Muscle layer of colon (tissue), 2 donors: ENCODE measurements around the gene SLC7A6OS.

ENCODE experiments used
- H3K27ac ChIP-seq: one replicate; pipeline ENCODE4 v1.7.0; 2013; ENCODE audit warnings: low read depth, mild to moderate bottlenecking, low read length, moderate library complexity
- H3K27me3 ChIP-seq, 2 donors: one replicate each; pipeline ENCODE4 v1.7.0; 2013; ENCODE audit warnings: low read length in 2 of 2, mild to moderate bottlenecking in 2 of 2; ENCODE audit not compliant: insufficient read depth in 2 of 2, control insufficient read depth in 1 of 2
- H3K36me3 ChIP-seq: one replicate; pipeline ENCODE4 v1.7.0; 2013; ENCODE audit warnings: mild to moderate bottlenecking, low read length; ENCODE audit not compliant: insufficient read depth
- H3K4me1 ChIP-seq: one replicate; pipeline ENCODE4 v1.7.0; 2013; ENCODE audit warnings: mild to moderate bottlenecking, low read length; ENCODE audit not compliant: insufficient read depth
- H3K4me3 ChIP-seq, 2 donors: one replicate each; pipeline ENCODE4 v1.7.0; 2013; ENCODE audit warnings: low read length in 2 of 2, low read depth in 1 of 2, mild to moderate bottlenecking in 1 of 2, moderate library complexity in 1 of 2
- H3K9ac ChIP-seq: one replicate; pipeline ENCODE4 v1.7.0; 2013; ENCODE audit warnings: low read length
- H3K9me3 ChIP-seq: one replicate; pipeline ENCODE4 v1.7.0; 2013; ENCODE audit warnings: mild to moderate bottlenecking, low read length
- donor health status: abdominal sarcoma.
- donor health status: Adenocarcinoma of cecum.

Gene SLC7A6OS

DNA sequence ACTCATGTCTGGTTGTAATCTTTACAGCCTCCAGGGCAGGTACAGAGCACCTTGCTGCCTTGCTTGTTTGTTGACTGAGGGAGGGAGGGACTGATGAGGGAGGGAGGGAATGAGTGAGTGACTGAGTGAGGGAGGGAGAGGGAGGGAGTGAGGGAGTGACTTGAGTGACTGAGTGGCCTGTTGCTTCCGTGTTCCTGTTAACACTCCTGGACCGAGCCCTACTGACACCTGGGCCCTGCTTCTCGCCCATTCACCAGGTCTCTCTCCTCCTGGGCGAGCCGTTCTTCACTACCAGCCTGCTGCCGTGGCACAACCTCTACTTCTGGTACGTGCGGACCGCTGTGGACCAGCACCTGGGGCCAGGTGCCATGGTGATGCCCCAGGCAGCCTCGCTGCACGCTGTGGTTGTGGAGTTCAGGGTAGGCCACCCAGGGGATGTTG lies 41.3 kb upstream of the SLC7A6OS start:
- H3K36me3 ChIP-seq = peaks cover 82% of the 10 kb centered on the region
- H3K4me1 ChIP-seq = no peaks in the 10 kb centered on the region
- H3K9me3 ChIP-seq = no peaks in the 10 kb centered on the region
- no peak overlapping the region for H3K27ac ChIP-seq
- H3K9ac ChIP-seq = no peak overlapping the region
- H3K4me3 ChIP-seq = no peak overlapping the region
- H3K27me3 ChIP-seq = no peaks in the 10 kb centered on the region

DNA sequence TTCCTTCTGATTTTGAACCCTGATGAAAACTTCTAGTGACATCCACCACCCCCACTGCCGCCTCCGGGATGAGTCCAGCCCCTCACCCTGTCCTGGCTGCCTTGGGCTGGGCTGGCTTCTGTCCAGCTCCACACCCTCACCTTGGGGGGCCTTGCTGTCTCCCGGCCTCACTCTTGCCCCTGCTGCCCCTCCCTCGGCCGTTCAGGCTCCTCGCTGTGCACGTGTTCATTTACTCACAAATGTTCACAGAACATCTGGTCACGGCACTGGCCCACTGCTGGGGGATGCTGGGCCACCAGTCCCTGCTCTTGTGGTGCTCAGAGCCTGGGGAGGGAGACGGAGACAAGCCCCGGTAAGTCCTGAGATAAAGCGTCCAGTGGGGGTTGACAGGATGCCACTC lies 40.7 kb upstream of the SLC7A6OS start:
- H3K9ac ChIP-seq = no peak overlapping the region
- H3K4me3 ChIP-seq = no peak overlapping the region
- no peak overlapping the region for H3K27ac ChIP-seq
- no peaks in the 10 kb centered on the region for H3K4me1 ChIP-seq
- no peaks in the 10 kb centered on the region for H3K9me3 ChIP-seq
- peaks cover 82% of the 10 kb centered on the region for H3K36me3 ChIP-seq
- H3K27me3 ChIP-seq = no peaks in the 10 kb centered on the region

DNA sequence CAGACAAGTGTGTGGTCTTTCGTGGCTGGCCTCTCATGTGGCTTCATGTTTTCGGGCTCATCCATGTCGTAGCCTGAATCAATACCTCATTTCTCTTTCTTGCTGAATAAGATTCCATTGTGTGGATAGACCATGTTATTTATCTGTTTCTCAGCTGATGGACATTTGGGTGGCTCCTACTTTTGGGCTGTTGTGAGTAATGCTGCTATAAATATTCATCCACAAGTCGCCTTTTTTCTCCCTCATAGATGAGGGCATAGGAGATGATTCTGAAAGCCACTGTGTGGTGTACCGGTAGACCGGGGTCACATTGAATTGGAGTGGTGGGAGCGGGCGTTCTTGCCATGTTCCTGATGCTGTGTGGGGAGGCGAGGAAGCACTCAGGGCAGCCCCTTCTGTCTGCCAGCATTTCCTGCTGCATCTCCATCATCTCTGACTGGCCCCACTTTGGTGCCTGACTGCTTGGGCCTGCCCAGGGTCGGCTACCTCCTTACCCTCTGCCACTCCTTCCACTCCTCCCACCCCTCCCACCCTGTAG lies 40.1 kb upstream of the SLC7A6OS start:
- Histone ChIP-seq H3K9me3 (no peaks in the 10 kb centered on the region), H3K9ac (no peak overlapping the region), H3K36me3 (peaks cover 83% of the 10 kb centered on the region), H3K4me3 (no peak overlapping the region), H3K4me1 (no peaks in the 10 kb centered on the region), H3K27me3 (no peaks in the 10 kb centered on the region), H3K27ac (no peak overlapping the region)

DNA sequence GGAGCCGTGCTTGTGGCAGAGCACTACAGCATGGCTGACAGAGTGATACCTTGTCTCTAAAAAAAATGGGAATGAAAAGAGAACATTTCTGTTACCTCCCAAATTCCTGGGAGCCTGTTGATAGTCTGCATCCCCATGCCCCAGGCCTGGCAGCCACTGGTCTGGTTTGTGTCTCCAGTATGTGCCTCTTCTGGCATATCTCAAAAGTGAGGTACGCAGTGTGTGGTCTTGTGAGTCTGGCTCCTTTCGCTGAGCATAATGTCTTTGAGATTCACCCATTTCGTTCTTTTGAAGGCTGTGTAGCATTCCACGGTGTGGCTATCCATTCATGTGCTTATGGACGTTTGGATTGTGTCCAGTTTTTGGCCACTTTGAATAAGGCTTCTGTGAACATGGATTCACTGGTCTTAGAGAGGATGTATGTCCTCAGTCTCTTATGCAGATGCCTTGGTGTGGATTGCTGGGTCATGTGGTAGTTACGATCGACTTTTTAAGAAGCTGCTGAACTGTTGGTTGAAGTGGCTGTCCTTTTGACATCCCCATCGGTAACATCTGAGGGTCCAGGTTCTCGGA lies 39.2 kb upstream of the SLC7A6OS start:
- H3K4me1 ChIP-seq = no peaks in the 10 kb centered on the region
- no peak overlapping the region for H3K4me3 ChIP-seq
- no peak overlapping the region for H3K27ac ChIP-seq
- peaks cover 83% of the 10 kb centered on the region for H3K36me3 ChIP-seq
- no peaks in the 10 kb centered on the region for H3K9me3 ChIP-seq
- H3K27me3 ChIP-seq = no peaks in the 10 kb centered on the region
- H3K9ac ChIP-seq = no peak overlapping the region

DNA sequence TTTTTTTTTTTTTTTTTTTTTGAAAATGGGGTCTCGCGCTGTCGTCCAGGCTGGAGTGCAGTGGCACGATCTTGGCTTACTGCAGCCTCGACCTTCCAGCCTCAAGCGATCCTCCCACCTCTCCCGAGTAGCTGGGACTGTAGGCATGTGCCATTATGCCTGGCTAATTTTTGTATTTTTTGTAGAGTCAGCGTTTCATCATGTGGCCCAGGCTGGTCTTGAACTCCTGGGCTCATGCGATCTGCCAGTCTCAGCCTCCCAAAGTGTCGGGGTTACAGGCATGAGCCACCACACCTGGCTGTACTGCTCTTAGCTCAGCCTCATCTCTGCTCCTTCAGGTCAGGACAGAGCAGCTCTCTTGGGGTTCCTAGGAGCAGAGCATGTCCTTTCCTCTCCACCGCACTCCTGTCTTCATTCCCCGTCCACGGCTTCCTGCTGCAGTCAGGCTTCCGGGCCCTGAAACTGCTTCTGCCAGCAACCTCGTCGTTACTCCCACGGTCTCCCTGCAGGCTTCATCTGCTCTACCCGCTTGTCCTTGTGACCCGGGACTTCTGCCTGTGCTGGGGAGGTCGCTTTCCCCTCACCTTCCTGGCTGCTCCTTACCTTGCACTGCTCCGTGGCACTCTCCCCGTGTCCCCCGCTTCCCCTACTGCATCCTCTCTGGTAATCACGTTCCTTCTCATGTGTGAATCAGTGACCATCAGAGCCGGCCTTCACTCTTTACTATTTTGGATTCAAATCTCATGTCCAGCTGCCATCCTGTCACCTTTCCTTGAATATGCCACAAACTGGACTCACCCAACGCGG lies 38.1 kb upstream of the SLC7A6OS start:
- Histone ChIP-seq H3K4me3 (no peak overlapping the region), H3K9ac (no peak overlapping the region), H3K4me1 (no peaks in the 10 kb centered on the region), H3K36me3 (peaks cover 77% of the 10 kb centered on the region), H3K27ac (no peak overlapping the region), H3K27me3 (no peaks in the 10 kb centered on the region), H3K9me3 (no peaks in the 10 kb centered on the region)

DNA sequence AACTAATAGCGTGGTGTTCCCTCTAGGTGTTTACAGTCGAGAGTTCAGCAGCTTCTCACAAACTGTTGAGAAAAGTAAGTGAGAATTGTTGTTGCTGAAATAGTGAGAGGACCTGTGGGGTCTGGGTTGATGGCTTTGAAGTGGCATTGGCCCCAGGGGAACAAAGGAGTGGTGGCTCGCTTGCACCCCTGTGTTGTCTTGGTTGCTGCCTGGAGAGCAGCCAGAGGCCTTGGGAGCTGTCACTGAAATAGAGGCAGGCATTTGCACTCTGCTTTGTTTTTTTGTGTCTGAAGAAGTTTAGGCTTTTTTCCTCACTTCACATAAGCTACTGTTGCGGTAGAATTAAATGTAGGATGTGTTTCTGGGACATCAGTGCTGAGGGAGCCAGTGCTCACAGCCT lies 36.9 kb upstream of the SLC7A6OS start:
- Histone ChIP-seq H3K9ac (no peak overlapping the region), H3K27ac (no peak overlapping the region), H3K4me1 (no peaks in the 10 kb centered on the region), H3K9me3 (no peaks in the 10 kb centered on the region), H3K4me3 (no peak overlapping the region), H3K36me3 (peaks cover 74% of the 10 kb centered on the region), H3K27me3 (no peaks in the 10 kb centered on the region)

DNA sequence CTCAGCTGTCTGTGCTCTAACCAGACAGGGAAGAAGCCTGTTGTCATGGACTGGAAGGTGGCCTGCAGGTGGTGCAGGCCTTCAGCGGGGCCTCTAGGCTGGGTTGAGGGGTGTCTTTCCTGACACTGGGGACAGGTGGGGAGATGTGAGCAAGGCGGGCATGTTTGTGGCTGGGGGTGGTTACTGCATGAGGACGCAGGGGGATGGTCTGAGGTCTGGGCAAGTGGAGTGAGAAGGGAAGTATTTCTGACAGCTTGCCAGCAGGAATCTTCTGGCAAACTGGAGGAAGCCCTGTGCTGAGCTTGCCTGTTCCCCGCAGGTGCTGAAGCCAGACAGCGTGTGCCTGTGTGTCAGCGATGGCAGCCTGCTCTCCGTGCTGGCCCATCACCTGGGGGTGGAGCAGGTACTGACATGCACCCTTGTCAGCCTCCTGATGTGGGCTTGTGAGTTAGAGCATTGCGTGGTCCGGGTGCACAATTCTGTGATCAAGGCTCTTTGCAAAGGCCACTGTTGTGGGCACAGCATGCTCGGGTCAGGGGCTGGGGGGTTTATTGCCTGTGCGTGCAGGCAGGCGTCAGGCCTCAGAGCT lies 36.2 kb upstream of the SLC7A6OS start:
- no peak overlapping the region for H3K4me3 ChIP-seq
- no peak overlapping the region for H3K27ac ChIP-seq
- no peaks in the 10 kb centered on the region for H3K4me1 ChIP-seq
- no peak overlapping the region for H3K9ac ChIP-seq
- H3K36me3 ChIP-seq = peaks cover 70% of the 10 kb centered on the region
- no peaks in the 10 kb centered on the region for H3K9me3 ChIP-seq
- no peaks in the 10 kb centered on the region for H3K27me3 ChIP-seq

DNA sequence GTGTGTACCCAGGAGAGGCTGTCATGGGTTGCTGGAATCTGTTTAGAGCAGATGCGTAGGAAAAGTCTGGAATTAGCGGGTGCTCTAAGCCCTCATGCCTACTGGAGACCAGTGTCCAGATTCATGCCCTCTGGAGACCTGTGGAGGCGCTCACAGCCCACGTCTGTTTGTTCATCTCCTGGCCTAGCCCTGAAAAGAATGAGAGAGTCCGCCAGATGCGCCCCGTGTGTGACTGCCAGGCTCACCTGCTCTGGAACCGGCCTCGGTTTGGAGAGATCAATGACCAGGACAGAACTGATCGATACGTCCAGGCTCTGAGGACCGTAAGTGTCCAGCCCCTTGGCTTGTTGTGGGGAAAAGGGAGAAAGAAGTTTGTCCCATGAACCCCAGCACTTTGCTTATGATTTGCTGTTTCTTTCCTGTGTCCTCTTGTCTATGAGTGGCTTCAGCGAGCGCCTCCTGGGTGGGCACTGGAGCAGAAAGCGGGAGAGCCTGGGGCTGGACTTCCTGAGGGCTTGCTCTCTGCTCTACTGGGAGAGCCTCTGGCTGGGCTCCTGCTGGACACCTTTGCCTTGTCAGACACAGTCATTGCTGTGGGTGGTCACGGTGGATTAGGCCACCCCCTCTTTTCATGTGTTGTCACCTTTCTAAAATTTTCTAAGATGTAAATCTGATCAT lies 35.4 kb upstream of the SLC7A6OS start:
- Histone ChIP-seq H3K27me3 (no peaks in the 10 kb centered on the region), H3K9me3 (no peaks in the 10 kb centered on the region), H3K36me3 (peaks cover 63% of the 10 kb centered on the region), H3K4me3 (no peak overlapping the region), H3K27ac (no peak overlapping the region), H3K4me1 (no peaks in the 10 kb centered on the region), H3K9ac (no peak overlapping the region)

DNA sequence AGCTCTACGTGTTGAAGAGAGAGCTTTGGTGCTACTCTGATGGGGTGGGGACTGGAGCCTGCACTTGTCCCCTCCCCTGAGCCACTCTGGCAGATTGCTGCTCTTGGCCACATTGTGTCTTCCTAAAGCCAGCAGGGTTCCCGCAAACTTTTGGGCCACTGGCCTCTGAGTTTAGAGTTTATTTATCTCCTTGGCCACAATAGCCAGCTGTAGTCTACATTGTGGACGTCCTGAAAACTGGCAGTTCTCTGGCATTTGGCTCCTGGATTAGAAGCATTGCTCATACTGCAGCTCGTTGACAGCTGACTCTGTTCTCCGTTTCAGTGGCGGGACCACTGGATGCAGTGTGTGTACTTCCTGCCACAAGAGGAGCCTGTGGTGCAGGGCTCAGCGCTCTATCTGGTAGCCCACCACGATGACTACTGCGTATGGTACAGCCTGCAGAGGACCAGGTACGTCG lies 34.6 kb upstream of the SLC7A6OS start:
- Histone ChIP-seq H3K4me3 (no peak overlapping the region), H3K9ac (no peak overlapping the region), H3K27me3 (no peaks in the 10 kb centered on the region), H3K27ac (no peak overlapping the region), H3K4me1 (no peaks in the 10 kb centered on the region), H3K9me3 (no peaks in the 10 kb centered on the region), H3K36me3 (peaks cover 68% of the 10 kb centered on the region)

DNA sequence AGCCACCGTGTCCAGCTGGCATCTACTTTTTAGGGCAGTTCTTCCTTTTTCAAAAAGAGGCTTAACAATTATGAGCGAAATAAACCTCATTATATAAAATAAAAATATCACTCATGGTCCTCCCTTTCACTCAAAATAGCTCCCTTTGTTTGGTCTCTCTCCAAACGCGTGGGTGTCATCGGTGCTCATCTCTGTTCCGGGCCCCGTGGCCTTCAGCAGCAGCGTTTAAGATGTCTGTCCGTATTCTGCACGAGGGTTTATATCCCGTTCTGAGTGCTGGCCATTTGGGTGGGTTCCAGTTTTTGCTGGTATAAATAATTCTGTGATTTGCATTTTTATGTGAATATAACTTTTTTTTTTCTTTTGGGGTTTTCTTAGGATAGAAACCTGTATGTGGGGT lies 33.5 kb upstream of the SLC7A6OS start:
- H3K9me3 ChIP-seq = no peaks in the 10 kb centered on the region
- peaks cover 73% of the 10 kb centered on the region for H3K36me3 ChIP-seq
- no peaks in the 10 kb centered on the region for H3K27me3 ChIP-seq
- H3K4me1 ChIP-seq = no peaks in the 10 kb centered on the region
- no peak overlapping the region for H3K4me3 ChIP-seq
- H3K27ac ChIP-seq = no peak overlapping the region
- no peak overlapping the region for H3K9ac ChIP-seq

DNA sequence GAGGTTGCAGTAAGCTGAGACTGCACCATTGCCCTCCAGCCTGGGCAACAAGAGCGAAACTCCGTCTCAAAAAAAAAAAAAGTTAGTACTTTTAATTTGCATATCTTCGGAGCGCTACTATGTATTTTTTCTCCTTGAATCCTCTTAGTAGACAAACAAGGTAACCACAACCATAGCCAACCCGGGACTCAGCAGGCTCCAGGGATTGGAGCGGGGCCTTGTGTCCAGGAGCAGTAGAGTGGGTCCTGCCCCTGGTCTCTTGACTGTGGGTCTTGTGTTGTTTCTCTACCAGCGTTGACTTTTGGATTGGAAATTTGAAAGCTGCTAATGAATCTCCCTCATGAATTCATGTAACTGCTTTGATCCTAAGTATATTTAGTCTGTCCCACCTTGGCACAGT lies 32.4 kb upstream of the SLC7A6OS start:
- Histone ChIP-seq H3K9ac (no peak overlapping the region), H3K4me1 (no peaks in the 10 kb centered on the region), H3K27ac (no peak overlapping the region), H3K4me3 (no peak overlapping the region), H3K36me3 (peaks cover 75% of the 10 kb centered on the region), H3K27me3 (no peaks in the 10 kb centered on the region), H3K9me3 (no peaks in the 10 kb centered on the region)
